Loucy (cell line): ENCODE data around the gene POC1B.

Experiments used
- H2AFZ ChIP-seq: fragments of 200-600 bp; sonication (generic); 2 replicates; pipeline ENCODE4 v1.6.0; 2016; ENCODE audit warnings: antibody characterized with exemption, mild to moderate bottlenecking, low read length, moderate library complexity
- H3F3A ChIP-seq: fragments of 200-600 bp; 2 replicates; pipeline ENCODE4 v1.6.0; 2016; ENCODE audit warnings: antibody characterized with exemption, low read depth, mild to moderate bottlenecking
- H3K27me3 ChIP-seq: fragments of 200-600 bp; sonication (generic); 2 replicates; pipeline ENCODE4 v1.6.1; 2014; ENCODE audit warnings: low read length, mild to moderate bottlenecking; ENCODE audit not compliant: insufficient read depth, poor library complexity, severe bottlenecking
- H3K36me3 ChIP-seq: fragments of 200-600 bp; sonication (generic); 2 replicates; pipeline ENCODE4 v1.6.1; 2016; ENCODE audit warnings: low read length; ENCODE audit not compliant: insufficient read depth
- H3K4me1 ChIP-seq: fragments of 200-600 bp; sonication (generic); 2 replicates; pipeline ENCODE4 v1.5.1; 2014; ENCODE audit warnings: low read length, mild to moderate bottlenecking; ENCODE audit not compliant: insufficient read depth, poor library complexity, severe bottlenecking
- H3K4me2 ChIP-seq: fragments of 200-600 bp; sonication (generic); 2 replicates; pipeline ENCODE4 v1.6.0; 2014; ENCODE audit warnings: antibody characterized with exemption, low read length, low read depth, mild to moderate bottlenecking; ENCODE audit not compliant: poor library complexity, severe bottlenecking
- H3K4me3 ChIP-seq: fragments of 200-600 bp; sonication (generic); 2 replicates; pipeline ENCODE4 v1.5.1; 2014; ENCODE audit warnings: low read length, mild to moderate bottlenecking, mixed read lengths; ENCODE audit not compliant: poor library complexity, severe bottlenecking
- H3K79me2 ChIP-seq: fragments of 200-600 bp; sonication (generic); 2 replicates; pipeline ENCODE4 v1.6.1; 2014; ENCODE audit warnings: low read length; ENCODE audit not compliant: insufficient read depth
- H3K9ac ChIP-seq: fragments of 200-600 bp; sonication (generic); 2 replicates; pipeline ENCODE4 v1.6.0; 2014; ENCODE audit warnings: mild to moderate bottlenecking, low read depth, low read length, moderate library complexity; ENCODE audit not compliant: poor library complexity, severe bottlenecking
- H3K9me2 ChIP-seq: fragments of 200-600 bp; sonication (generic); replicated peaks from 2 replicates; pipeline ENCODE4 v1.6.1; 2016; ENCODE audit warnings: low read depth, low read length, mixed read lengths
- H3K9me3 ChIP-seq: fragments of 200-600 bp; sonication (generic); 2 replicates; pipeline ENCODE4 v1.6.1; 2014; ENCODE audit warnings: mild to moderate bottlenecking, antibody characterized with exemption, low read length, low read depth; ENCODE audit not compliant: insufficient read depth
- H4K20me1 ChIP-seq: fragments of 200-600 bp; sonication (generic); 2 replicates; pipeline ENCODE4 v1.6.0; 2014; ENCODE audit warnings: antibody characterized with exemption, low read length, mild to moderate bottlenecking; ENCODE audit not compliant: insufficient read depth, poor library complexity, severe bottlenecking
- EZH2phosphoT487 ChIP-seq: fragments of 200-600 bp; IDR thresholded peaks from 2 replicates; pipeline ENCODE4 v1.6.1; 2018; ENCODE audit warnings: antibody characterized with exemption, mild to moderate bottlenecking, moderate library complexity, borderline replicate concordance
- TF ChIP-seq, protein P1 (sequence below): fragments of 200-600 bp; sonication (generic); conservative IDR thresholded peaks from 2 replicates; pipeline ENCODE4 v1.5.1; 2014; ENCODE audit warnings: mild to moderate bottlenecking, antibody characterized with exemption, low read length

POC1B gene

DNA sequence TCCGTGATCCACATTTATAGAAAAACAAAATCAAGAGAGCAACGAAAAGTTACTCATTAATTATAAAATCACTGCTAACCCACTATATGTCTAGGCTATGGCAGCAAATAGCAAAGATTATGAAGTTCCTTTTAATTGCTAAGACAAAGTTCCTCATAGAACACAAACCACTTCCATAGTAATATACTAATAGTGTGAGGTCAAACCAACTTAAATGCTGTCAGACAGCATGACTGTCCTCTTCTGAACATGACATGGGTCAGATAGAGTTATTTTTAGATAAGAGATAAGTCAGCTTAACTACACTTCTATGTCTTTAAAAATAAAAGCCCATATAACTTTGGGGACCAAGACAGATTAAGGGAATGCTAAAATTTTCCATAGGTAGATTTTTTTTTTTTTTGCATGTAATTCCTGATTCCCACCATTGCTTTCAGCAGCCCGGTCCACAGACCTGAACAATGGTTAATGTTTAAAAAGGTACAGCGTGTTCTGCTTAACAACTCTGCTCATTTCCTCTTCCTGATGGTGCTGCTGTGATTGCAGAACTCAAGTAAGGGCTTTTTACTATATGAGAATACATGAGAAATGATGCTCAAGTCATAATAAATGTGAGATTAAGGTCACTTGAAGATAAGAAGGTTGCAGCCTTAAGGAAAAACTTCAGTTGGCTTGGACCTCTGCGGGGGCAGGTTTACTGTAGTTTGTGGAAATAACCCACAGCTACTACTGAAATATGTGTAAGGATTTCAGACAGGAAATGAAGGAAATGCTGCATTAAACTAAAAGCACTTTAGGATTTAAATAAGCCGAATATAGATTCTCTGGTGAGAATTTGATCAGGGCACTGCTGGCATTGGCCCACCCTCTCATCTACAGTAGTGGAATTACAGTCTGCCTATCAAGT is 135.8 kb downstream of the POC1B start:
- Histone ChIP-seq H3K79me2 (no peaks in the 10 kb centered on the region), H3K9me2 (no peaks in the 10 kb centered on the region), H3K9me3 (no peaks in the 10 kb centered on the region), H3K36me3 (no peaks in the 10 kb centered on the region), H3K27me3 (no peaks in the 10 kb centered on the region), H4K20me1 (no peaks in the 10 kb centered on the region), H2AFZ (no peak overlapping the region), H3K4me3 (no peak overlapping the region), H3K4me1 (peaks cover 8% of the 10 kb centered on the region), H3K9ac (no peak overlapping the region), H3K4me2 (no peak overlapping the region), H3F3A (no peaks in the 10 kb centered on the region)
- TF ChIP-seq, protein P1, sequence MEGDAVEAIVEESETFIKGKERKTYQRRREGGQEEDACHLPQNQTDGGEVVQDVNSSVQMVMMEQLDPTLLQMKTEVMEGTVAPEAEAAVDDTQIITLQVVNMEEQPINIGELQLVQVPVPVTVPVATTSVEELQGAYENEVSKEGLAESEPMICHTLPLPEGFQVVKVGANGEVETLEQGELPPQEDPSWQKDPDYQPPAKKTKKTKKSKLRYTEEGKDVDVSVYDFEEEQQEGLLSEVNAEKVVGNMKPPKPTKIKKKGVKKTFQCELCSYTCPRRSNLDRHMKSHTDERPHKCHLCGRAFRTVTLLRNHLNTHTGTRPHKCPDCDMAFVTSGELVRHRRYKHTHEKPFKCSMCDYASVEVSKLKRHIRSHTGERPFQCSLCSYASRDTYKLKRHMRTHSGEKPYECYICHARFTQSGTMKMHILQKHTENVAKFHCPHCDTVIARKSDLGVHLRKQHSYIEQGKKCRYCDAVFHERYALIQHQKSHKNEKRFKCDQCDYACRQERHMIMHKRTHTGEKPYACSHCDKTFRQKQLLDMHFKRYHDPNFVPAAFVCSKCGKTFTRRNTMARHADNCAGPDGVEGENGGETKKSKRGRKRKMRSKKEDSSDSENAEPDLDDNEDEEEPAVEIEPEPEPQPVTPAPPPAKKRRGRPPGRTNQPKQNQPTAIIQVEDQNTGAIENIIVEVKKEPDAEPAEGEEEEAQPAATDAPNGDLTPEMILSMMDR = no peak
- TF ChIP-seq EZH2phosphoT487 = no peak

DNA sequence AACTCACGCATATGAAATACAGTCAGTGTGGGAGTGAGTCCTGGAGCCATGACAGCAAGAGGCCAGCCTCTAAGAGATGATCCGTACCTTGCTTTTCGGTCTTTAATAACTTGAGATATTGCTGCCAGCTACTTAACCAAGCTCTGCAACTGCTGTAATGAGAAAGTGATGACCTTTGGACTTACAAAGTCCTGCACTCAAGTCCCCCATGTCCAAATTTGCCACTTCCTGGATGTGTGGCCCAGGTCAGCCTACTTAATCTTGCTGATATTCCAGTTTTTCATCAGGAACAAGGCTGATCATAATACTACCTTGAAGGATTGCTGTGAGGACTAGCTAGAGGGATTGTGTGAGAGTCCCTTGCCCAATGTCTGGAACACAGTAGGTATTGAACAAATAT is 139.7 kb downstream of the POC1B start:
- H3K9ac ChIP-seq = no peak overlapping the region
- H3F3A ChIP-seq = no peaks in the 10 kb centered on the region
- no peaks in the 10 kb centered on the region for H3K27me3 ChIP-seq
- no peaks in the 10 kb centered on the region for H3K9me3 ChIP-seq
- H3K9me2 ChIP-seq = no peaks in the 10 kb centered on the region
- no peaks in the 10 kb centered on the region for H3K36me3 ChIP-seq
- TF ChIP-seq, protein P1 = no peak
- TF ChIP-seq EZH2phosphoT487 = no peak
- H3K4me2 ChIP-seq = no peak overlapping the region
- H3K4me1 ChIP-seq = peaks cover 8% of the 10 kb centered on the region
- no peaks in the 10 kb centered on the region for H4K20me1 ChIP-seq
- H2AFZ ChIP-seq = no peak overlapping the region
- no peak overlapping the region for H3K4me3 ChIP-seq
- no peaks in the 10 kb centered on the region for H3K79me2 ChIP-seq

DNA sequence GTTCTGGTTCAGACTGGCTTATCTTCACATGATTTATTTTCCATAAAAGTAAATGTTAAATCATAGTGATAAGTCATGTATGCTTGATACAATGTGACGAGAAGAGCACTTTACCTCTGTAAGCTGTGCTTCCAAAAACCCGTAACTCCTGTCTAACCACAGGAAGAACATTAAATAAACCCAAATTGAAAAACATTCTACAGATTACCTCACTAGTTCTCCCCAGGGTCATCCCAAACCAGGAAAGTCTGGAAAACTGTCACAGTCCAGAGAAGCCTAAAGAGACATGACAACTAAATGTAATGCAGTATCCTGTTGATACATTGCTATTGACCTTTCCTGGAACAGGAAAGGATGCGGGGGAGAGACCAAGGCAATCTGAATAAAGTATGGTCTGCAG is 141.0 kb downstream of the POC1B start:
- Histone ChIP-seq H3K36me3 (no peaks in the 10 kb centered on the region), H3K4me2 (no peak overlapping the region), H2AFZ (no peak overlapping the region), H3K4me1 (no peaks in the 10 kb centered on the region), H4K20me1 (no peaks in the 10 kb centered on the region), H3K79me2 (no peaks in the 10 kb centered on the region), H3K9me3 (no peaks in the 10 kb centered on the region), H3F3A (no peaks in the 10 kb centered on the region), H3K27me3 (no peaks in the 10 kb centered on the region), H3K9ac (no peak overlapping the region), H3K4me3 (no peak overlapping the region), H3K9me2 (no peaks in the 10 kb centered on the region)
- TF ChIP-seq, protein P1 = no peak
- no peak for TF ChIP-seq EZH2phosphoT487
